GM12872 (cell line): ENCODE data around the gene TIMP2.

Source experiments
- CTCF ChIP-seq: IDR thresholded peaks from 3 replicates; pipeline ENCODE4 v1.5.1; 2011; ENCODE audit warnings: low read depth, mild to moderate bottlenecking, low read length, moderate library complexity; ENCODE audit not compliant: insufficient read depth

The TIMP2 gene

GRCh38 chr17:78969865-78970264, 44.7 kb upstream of the TIMP2 start:
- TF ChIP-seq CTCF, result no peak

- TF ChIP-seq CTCF, result no peak
These were observed 42.7 kb upstream of the TIMP2 start for GRCh38 chr17:78967782-78968362.

GRCh38 chr17:78966910-78967600, 41.9 kb upstream of the TIMP2 start:
- TF ChIP-seq CTCF, result no peak

GRCh38 chr17:78966123-78966813, 41.1 kb upstream of the TIMP2 start:
- no peak for TF ChIP-seq CTCF

GRCh38 chr17:78965491-78965924, 40.3 kb upstream of the TIMP2 start:
- TF ChIP-seq CTCF, result no peak

GRCh38 chr17:78963378-78963777, 38.2 kb upstream of the TIMP2 start:
- no peak for TF ChIP-seq CTCF

GRCh38 chr17:78962345-78962983, 37.3 kb upstream of the TIMP2 start:
- TF ChIP-seq CTCF, result no peak
